Vagina (tissue), 2 donors: ENCODE measurements around the gene GPR87.

ENCODE experiments used
- CTCF ChIP-seq, 3 experiments: fragments of 450-650 bp in 2 of 3; fragments of 200-600 bp in 1 of 3; sonication (generic) in 1 of 3; IDR thresholded peaks; one replicate each; pipeline ENCODE4 v1.5.1; 2017 to 2019; ENCODE audit warnings: antibody characterized with exemption in 3 of 3, mild to moderate bottlenecking in 2 of 3, moderate library complexity in 2 of 3
- POLR2A ChIP-seq, 2 donors: fragments of 450-650 bp; IDR thresholded peaks; one replicate each; pipeline ENCODE4 v1.6.1; 2017; ENCODE audit warnings: antibody characterized with exemption in 2 of 2, mild to moderate bottlenecking in 2 of 2, moderate library complexity in 2 of 2
- POLR2AphosphoS5 ChIP-seq, 2 donors: sonication (generic); formaldehyde crosslinking; IDR thresholded peaks; one replicate each; pipeline ENCODE4 v1.9.0; 2017; ENCODE audit warnings: antibody characterized with exemption in 2 of 2, mild to moderate bottlenecking in 2 of 2, low read depth in 1 of 2; ENCODE audit not compliant: insufficient read depth in 1 of 2

- TF ChIP-seq CTCF (IDR thresholded peaks at IDR 0.05): no peak
- TF ChIP-seq POLR2AphosphoS5 (IDR thresholded peaks at IDR 0.05; ENCODE audit: insufficient read depth in 1 of 2, low read depth in 1 of 2): no peak
- TF ChIP-seq POLR2A (IDR thresholded peaks at IDR 0.05): no peak
Observed at GRCh38 chr3:151314593-151314992, 2.0 kb downstream of the GPR87 start.
